HG02870 (cell line): ENCODE data around the gene TBATA.

Source experiments
- ATAC-seq: cut with Tn5 transposase; IDR thresholded peaks from one replicate; pipeline ENCODE4 v1.9.1; 2021; ENCODE audit warnings: mild to moderate bottlenecking, moderate library complexity; ENCODE audit not compliant: unreplicated experiment

TBATA gene

GRCh38 chr10:70763567-70763966 lies 21.6 kb downstream of the TBATA start:
- ATAC-seq = no peak

DNA sequence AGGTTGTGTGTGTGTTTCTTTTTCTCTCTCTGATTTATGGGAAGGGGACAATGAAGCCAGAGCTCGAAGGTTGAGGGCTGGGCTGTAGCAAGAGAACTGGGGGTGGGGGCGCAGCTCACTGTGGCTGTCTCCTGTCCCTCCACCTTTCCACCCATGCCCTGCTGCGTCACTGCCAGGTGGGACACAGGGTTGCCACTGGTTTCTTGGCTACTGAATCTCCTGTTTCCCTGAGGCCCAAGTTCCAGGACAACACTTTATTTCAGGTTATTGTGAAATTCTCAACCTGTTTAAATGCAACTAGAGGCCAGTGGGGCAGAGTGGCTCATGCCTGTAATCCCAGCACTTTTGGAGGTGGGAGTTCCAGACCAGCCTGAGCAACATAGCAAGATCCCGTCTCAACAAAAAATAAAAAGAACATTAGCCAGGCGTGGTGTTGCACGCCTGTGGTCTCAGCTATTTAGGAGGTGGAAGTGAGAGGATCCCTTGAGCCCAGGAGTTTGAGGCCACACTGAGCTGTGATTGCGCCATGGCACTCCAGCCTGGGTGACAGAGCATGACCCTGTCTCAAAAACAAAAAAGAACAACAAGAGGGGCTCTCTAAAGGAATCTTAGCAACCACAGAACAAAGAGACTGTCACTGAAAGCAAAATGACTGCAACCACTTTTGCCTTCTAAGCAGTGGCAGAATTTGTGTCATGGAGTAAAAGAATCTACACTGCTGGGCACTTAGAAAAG lies 22.6 kb downstream of the TBATA start:
- no peak for ATAC-seq

DNA sequence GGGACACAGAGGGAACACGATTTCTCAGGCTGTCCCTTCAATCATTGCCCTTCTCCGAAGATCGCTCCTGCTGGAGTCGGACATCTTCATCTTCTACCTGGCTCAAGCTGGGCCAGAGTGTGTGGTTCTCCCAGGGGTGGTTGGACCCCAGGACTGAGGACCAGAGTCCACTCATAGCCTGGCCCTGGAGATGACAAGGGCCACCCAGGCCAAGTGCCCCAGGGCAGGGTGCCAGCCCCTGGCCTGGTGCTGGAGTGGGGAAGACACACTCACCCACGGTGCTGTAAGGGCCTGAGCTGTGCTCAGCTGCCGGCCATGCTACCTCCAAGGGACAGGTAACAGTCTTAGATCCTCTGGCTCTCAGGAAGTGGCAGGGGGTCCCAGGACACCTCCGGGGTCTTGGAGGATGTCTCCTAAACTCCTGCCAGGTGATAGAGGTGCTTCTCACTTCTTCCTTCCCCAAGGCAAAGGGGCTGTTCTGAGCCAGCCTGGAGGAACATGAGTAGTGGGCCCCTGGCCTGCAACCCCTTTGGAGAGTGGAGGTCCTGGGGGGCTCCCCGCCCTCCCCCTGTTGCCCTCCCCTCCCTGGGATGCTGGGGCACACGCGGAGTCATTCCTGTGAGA lies 23.3 kb downstream of the TBATA start:
- no peak for ATAC-seq

DNA sequence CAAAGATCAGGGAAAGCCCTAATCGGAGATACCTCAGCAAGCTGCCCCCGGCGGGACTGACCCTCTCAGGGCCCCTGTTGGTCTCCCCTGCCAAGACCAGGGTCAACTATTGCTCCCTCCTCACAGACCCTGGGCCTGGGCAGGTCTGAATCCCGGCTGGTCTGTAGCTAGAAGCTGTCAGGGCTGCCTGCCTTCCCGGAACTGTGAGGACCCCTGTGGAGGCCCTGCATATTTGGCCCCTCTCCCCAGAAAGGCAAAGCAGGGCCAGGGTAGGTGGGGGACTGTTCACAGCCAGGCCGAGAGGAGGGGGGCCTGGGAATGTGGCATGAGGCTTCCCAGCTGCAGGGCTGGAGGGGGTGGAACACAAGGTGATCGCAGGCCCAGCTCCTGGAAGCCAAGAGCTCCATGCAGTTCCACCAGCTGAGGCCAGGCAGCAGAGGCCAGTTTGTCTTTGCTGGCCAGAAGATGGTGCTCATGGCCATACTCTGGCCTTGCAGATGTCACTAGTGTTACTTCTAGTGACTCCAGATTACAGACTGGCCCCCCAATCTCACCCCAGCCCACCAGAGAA lies 24.1 kb downstream of the TBATA start:
- no peak for ATAC-seq

GRCh38 chr10:70760271-70760787 lies 24.8 kb downstream of the TBATA start:
- ATAC-seq = no peak

GRCh38 chr10:70759781-70760180 lies 25.4 kb downstream of the TBATA start:
- ATAC-seq = no peak

DNA sequence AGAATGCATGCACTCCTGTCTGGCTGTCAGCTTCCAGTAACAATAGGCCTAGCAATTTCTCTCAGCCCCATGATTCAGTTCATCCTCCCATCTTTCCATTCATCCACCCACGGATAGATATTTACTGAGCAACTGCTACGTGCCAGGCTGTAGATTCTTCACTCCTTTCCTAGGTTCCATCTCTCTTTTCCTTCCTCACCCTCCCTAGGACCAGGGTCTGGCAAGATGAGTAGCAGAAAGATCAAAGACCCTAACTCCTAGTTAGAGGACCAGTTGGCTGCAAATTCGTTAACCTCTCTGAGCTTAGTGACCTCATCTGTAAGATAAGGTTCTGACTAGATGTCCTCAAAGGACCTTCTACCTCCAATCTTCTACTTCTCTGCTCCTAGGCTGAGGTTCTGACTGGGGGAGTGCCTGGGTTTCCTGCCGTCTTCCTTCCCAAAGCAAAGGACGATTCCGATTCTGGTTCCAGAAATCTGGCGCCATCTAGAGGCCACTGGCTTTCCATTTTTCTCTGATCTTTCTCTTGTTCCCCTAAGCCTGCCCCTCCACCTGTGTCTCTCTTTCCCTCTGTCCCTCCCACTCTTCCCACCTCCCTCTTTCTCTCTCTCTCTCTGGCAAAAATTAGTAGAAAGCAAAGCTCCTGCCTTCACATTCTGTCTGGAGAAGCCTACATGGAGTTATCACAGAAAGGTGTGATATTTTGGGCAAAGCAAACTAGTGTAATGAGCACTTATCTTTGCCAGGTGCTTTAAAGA lies 26.2 kb downstream of the TBATA start:
- no peak for ATAC-seq

DNA sequence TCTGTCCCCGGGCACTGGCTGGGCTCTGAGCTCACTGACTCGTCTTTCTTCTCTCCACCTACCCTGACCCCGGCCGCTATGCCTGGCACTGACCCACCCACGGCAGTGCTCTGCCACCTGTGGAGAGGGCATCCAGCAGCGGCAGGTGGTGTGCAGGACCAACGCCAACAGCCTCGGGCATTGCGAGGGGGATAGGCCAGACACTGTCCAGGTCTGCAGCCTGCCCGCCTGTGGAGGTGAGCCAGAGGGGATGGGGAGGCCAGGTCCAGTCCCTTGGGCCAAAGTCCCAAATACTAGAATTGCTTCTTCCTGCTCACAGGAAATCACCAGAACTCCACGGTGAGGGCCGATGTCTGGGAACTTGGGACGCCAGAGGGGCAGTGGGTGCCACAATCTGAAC lies 27.3 kb downstream of the TBATA start:
- ATAC-seq = no peak

- ATAC-seq = no peak
Measured at GRCh38 chr10:70756700-70757360, 28.3 kb downstream of the TBATA start.

GRCh38 chr10:70753841-70754621 lies 31.1 kb downstream of the TBATA start:
- no peak for ATAC-seq

GRCh38 chr10:70753026-70753663 lies 32.0 kb downstream of the TBATA start:
- ATAC-seq = no peak

GRCh38 chr10:70752571-70752970 lies 32.6 kb downstream of the TBATA start:
- no peak for ATAC-seq

DNA sequence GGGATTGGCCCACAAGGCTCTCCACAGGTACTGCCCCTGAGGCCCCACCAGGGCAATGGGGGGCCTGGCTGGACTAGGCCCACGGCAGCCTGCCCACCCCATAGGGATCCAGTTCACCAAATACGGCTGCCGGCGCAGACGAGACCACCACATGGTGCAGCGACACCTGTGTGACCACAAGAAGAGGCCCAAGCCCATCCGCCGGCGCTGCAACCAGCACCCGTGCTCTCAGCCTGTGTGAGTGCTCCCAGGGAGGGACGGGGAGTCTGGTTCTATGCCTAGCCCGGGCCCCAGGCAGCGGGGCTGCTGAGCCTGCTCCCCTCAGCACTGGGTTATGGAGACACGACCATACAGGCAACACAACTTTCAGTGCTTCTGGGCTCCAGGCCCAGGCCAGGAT lies 33.2 kb downstream of the TBATA start:
- no peak for ATAC-seq

GRCh38 chr10:70751356-70751755 lies 33.8 kb downstream of the TBATA start:
- ATAC-seq = no peak

GRCh38 chr10:70750156-70750703 lies 34.9 kb downstream of the TBATA start:
- no peak for ATAC-seq

GRCh38 chr10:70749756-70750155 lies 35.4 kb downstream of the TBATA start:
- ATAC-seq = no peak

DNA sequence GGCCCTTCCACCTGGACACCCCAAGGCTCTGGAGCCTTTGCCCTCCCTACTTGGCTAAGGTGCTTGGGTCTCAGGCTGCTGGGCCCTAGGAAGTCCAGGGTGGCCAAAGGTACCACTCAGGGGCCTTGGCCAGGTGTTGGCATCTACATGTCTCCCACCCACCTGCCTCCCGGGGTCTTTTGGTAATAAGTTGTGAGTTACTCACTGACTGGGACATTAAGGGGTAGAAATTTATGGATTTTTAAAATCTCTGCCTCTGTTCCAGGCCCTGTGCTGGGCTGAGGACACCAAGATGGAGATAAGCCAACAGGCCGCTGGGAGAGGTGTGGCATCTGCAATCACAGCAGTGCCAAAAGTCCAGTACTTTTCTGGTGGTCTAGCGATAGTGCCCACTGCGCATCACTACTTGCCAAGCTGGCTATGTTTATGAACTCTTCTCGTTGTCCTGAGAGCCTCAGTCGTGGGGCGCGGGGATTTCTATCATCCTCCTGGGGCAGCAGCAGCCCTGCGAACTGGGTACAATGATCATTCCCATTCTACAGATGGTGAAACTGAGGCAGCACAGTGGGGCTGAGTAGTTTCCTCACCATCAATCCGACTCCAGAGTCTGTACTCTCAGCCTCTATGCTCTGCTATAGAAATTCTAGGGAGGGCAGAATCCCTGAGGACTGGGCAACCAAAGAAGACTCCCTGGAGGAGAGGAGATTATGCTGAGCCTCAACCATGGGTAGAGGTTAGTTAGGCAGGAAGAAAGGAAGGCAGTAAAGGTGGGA lies 36.2 kb downstream of the TBATA start:
- no peak for ATAC-seq

DNA sequence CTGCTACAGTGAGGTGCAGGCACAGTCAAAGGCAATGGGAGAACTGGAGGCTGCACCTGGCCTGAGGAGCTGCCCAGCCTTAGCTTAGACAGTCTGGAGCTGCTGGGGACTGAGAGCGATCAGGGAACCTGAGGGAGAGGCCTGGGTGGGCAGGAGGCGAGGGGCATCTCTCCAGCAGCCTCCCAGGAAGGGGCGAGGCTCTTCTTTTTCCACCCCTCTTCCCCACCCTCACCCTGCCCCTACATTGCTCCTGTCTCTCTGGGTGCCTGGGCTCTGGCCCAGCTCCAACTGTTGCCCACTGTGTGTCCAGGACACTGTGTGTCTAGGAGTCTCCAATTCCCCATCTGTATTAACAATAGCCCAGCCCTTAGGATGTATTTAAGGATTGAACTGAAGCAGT lies 36.9 kb downstream of the TBATA start:
- no peak for ATAC-seq
